ENCODE measurements around the gene SCYGR1.

The SCYGR1 gene

DNA sequence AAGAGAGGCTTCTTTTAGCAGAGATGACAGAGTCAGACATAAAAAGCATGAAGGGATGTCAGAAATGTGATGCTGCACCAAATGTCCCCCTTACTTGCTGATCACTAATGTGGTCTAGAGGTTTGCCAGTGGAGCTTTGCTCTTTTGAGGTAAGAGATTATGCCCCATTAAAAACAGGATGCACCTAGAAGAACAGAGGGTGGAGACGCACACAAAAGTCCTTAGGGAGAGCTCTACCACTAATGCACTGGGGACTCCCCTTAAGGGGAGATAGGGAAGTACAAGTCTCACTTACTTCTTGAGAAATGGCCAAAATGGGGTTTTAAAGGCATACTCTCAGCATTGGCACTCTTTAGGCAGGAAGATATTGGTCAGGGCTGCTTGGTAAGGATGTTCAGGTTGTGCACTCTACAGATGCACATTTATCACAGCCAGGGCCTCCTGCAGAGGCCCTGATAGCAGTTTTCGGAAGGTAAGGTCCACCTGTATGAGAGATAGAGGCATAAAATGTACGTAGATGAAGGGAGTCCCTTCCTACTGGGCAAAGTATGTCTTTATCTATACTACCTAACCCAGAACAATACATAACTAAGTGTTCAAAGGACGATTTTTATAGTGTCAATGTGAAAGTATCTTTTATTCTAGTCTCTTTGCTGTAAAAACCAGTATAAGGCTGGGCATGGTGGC lies 17.0 kb upstream of the SCYGR1 start:
- DNase-seq (ENCODE audit: low spot score) = no peak
- CTCF ChIA-PET = interaction anchor here (1.1 kb wide), 1 partner anchor 253 kb away, joined by 8 read pairs; no protein-coding TSS in a partner anchor
- POLR2A ChIA-PET (ENCODE audit: low non-redundant PET) = no interaction called here
- no peak overlapping the region for H3K27ac ChIP-seq
- TF ChIP-seq, protein P1, sequence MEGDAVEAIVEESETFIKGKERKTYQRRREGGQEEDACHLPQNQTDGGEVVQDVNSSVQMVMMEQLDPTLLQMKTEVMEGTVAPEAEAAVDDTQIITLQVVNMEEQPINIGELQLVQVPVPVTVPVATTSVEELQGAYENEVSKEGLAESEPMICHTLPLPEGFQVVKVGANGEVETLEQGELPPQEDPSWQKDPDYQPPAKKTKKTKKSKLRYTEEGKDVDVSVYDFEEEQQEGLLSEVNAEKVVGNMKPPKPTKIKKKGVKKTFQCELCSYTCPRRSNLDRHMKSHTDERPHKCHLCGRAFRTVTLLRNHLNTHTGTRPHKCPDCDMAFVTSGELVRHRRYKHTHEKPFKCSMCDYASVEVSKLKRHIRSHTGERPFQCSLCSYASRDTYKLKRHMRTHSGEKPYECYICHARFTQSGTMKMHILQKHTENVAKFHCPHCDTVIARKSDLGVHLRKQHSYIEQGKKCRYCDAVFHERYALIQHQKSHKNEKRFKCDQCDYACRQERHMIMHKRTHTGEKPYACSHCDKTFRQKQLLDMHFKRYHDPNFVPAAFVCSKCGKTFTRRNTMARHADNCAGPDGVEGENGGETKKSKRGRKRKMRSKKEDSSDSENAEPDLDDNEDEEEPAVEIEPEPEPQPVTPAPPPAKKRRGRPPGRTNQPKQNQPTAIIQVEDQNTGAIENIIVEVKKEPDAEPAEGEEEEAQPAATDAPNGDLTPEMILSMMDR (conservative IDR thresholded peaks at IDR 0.05; ENCODE audit: low read depth) = no peak

DNA sequence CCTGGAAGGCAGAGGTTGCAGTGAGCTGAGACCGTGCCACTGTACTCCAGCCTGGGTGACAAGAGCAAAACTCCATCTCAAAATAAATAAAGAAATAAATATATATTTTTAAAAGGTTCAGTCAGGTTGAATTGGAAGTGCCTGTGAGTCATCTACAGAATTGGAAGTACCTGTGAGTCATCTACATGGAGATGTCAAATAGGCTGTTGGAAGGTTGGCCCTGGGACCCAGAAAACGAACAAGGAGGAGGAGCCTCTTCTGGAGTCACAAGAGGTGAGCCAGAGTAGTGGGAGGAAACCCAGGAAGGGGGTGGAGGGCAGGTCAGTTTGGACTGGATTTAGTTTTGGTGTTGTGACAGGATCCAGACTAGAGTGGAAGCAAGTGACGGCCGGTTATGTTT lies 15.2 kb upstream of the SCYGR1 start:
- TF ChIP-seq, protein P1 (conservative IDR thresholded peaks at IDR 0.05; ENCODE audit: low read depth) = no peak
- CTCF ChIA-PET = interaction anchor here (1.9 kb wide), 1 partner anchor 363 kb away, joined by 4 read pairs; no protein-coding TSS in a partner anchor
- DNase-seq (ENCODE audit: low spot score) = peak; percentile 69

DNA sequence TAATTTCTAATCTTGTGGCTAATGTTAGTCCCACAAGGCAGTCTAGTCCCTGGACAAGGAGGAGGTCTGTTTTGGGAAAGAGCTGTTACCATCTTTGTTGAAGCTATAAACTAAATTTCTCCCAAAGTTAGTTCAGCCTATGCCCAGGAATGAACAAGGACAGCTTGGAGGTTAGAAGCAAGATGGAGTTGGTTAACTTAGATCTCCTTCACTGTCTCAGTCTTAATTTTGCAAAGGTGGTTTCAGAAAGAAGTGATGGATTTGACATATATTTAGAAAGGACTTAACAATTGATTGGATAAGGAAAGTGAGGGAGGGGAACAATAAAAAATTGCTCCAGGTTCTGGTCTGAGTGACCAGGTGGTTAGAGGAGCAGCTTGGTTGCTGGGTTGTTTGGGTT lies 14.6 kb upstream of the SCYGR1 start:
- TF ChIP-seq, protein P1 (conservative IDR thresholded peaks at IDR 0.05; ENCODE audit: low read depth) = no peak
- ChIA-PET CTCF (interaction anchor here (1.5 to 1.9 kb wide), 2 partner anchors 8 to 364 kb away, joined by 4 read pairs; no protein-coding TSS in a partner anchor), POLR2A (ENCODE audit: low non-redundant PET) (no interaction called here)
- DNase-seq (ENCODE audit: low spot score) = no peak
- H3K27ac ChIP-seq = no peak overlapping the region

More for the DNA sequence above, 15.2 kb upstream of the SCYGR1 start:
- no peak overlapping the region; the same call in 1 of the 2 replicates for H3K27ac ChIP-seq
- POLR2A ChIA-PET (ENCODE audit: low non-redundant PET) = no interaction called here

DNA sequence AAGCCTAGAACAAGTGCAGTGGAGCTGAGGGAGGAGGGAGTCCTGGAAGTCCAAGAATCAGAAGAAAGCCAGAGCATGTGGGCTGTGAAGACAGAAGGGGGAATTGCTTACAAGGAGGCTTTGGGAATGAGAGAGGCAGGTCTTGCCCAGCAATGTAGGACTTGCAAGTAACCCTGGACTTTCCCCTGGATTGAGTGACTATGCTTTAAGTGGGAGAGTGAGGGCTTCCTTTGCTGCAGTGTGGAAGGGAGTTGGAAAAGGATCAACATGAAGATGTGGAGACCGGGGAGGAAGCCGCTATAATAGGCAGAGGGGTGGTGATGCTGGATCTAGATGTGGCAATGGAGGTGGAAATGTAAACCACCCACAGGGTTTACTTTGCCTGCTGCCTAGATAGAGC lies 13.8 kb upstream of the SCYGR1 start:
- H3K27ac ChIP-seq = no peak overlapping the region
- ChIA-PET POLR2A (ENCODE audit: low non-redundant PET) (no interaction called here), CTCF (interaction anchor here (0.6 to 1.9 kb wide), 3 partner anchors 9 to 1915 kb away, joined by 3 to 4 read pairs (median 4); no protein-coding TSS in a partner anchor)
- no peak for DNase-seq (ENCODE audit: low spot score)
- TF ChIP-seq, protein P1 (conservative IDR thresholded peaks at IDR 0.05; ENCODE audit: low read depth) = no peak

DNA sequence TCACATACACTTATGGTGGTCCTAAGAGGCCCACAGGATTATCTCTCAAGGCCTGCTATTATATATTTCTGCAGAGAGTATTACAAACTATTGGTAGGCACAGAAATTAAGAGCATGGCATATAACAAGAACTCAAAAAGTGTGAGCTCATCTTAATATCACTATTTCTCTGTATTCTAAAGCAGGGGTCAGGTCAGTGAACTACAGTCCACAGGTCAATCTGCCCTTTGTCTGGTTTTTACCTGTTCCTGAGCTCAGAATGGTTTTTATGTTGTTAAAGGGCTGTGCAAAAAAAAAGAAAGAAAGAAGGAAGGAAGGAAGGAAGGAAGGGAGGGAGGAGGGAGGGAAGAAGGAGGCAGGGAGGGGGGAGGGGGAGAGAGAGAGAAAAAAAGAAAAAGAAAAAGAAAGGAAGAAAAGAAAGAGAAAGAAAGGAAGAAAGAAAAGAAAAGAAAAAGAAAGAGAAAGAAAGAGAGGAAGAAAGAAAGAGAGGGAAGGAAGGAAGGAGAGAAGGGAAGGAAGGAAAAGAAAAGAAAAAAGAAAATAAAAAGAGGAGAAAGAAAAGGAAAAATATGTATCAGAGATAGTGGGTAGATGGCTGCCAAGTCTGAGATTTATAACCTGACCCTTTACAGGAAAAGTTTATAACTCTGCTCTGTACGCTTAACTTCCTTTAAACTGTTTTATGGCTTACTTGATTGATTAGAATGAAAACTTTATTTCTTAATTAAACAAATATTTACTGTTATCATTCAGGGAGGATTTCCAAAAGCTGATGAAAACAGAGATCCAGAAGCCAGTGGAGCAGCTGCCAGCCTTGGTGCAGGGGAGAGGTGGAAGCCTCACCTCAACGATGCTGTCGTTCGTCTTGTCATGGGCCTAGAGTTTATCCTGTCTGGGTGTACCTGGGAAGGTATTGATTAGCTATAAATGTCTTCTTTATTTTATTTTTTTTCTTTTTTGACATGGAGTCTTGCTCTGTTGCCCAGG lies 11.2 kb upstream of the SCYGR1 start:
- ChIA-PET POLR2A (ENCODE audit: low non-redundant PET) (interaction anchor here (0.6 kb wide), 1 partner anchor 422 kb away, joined by 4 read pairs; no protein-coding TSS in a partner anchor), CTCF (interaction anchor here (1.1 kb wide), 1 partner anchor 367 kb away, joined by 3 read pairs; no protein-coding TSS in a partner anchor)
- no peak for DNase-seq (ENCODE audit: low spot score)
- TF ChIP-seq, protein P1 (conservative IDR thresholded peaks at IDR 0.05; ENCODE audit: low read depth) = no peak
- H3K27ac ChIP-seq = no peak overlapping the region

DNA sequence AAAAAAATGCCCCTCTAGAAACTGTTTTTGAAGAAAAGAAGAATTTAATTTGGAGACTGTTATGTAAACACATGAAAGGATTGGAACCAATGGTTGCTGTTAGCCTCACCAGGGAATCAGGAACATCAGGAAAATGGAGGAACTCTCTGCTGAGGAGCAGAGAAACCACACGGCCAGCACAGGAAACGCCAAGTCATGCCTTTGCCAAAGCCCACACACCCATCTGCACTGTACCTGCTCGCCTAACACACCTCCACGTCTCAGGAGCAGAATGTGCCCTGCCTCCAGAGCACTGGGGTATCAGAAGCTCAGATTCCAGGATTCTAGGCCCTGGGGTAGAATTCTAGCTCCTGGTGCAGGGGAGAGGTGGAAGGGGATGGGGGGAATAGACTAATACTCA lies 9.8 kb upstream of the SCYGR1 start:
- TF ChIP-seq, protein P1 (conservative IDR thresholded peaks at IDR 0.05; ENCODE audit: low read depth) = no peak
- no peak overlapping the region for H3K27ac ChIP-seq
- POLR2A ChIA-PET (ENCODE audit: low non-redundant PET) = no interaction called here
- CTCF ChIA-PET = interaction anchor here (1.1 kb wide), 1 partner anchor 368 kb away, joined by 3 read pairs; no protein-coding TSS in a partner anchor
- no peak for DNase-seq (ENCODE audit: low spot score)

All from RWPE1 (cell line).